Activated CD4-positive, alpha-beta T cell treated with anti-CD3 and anti-CD28 coated beads, Interleukin-2, amount 50 U/mL, for 48 hours (primary cell): Measurements from ENCODE around the gene ZNF571.

ENCODE experiments used
- DNase-seq, 2 experiments: peaks; one replicate each; pipeline ENCODE4 v3.0.0-alpha.2; 2020

The ZNF571 gene

GRCh38 chr19:37594304-37594981 is at the start of gene ZNF571, which contains the start of gene ZNF540:
ZNF571 (minus strand) TSS chr19:37594792; CDS start chr19:37586676, 8,116 bp downstream.
ZNF540 (plus strand) TSS chr19:37594876; CDS start chr19:37598448, 3,572 bp downstream.
- DNase-seq = peak; percentile 90 to 93

- DNase-seq = no peak
Observed at GRCh38 chr19:37635076-37636056, 40.8 kb upstream of the ZNF571 start.

DNA sequence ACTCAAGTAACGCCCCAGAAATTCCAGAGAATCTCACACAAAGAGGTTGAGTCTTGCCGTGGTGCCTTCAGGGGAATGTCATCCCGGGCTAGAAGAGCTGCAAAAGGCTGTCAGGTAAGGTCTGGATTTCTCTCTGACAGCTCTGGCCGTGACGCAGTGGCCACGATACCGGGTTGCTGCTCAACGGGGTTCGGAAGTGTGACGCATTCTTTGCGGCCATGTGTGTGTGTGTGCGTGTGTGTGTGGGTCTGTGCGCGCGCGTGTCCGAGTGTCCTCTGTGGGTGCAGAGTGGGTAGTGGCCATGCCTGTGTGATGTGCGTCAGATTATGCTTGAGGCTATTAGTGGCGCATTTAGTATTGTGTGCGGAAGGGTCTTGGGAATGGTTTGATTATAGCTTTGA is 390 bp upstream of the ZNF571 start:
- peak; percentile 57 to 59 for DNase-seq

DNA sequence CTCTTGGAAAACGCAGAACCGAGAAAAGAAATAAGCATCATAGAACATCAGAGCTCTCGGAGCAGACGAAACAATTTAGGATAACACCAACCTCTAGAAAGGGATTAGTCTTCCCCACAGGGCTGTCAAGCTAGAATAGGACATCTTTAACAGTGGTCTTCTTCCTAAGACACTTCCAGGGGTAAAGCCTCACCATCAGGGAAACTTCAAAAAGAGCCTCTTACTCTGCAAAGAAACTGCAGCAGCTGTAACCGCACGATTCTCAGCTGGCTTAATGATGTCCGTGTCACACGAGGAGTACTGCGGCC is 642 bp downstream of the ZNF571 start:
- DNase-seq = no peak

GRCh38 chr19:37583340-37583739 is 11.3 kb downstream of the ZNF571 start:
- DNase-seq = no peak

DNA sequence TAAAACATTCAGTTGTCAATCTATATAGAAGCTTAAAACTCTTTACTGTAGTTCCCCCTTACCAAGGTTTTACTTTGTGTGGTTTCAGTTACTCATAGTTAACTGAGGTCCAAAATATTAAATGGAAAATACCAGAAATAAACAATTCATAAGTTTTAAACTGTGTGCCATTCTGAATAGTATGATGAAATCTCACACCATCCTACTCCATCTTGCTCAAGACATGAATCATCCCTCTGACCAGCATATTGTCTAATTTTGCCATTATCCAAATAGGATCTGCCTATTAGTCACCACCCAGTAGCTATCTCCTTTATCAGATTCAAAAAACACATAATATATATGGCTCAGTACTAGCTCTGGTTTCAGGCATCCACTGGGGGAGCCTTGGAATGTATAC is 22.4 kb downstream of the ZNF571 start:
- DNase-seq = no peak

- DNase-seq = no peak
Observed at GRCh38 chr19:37565370-37565669, 29.3 kb downstream of the ZNF571 start.

DNA sequence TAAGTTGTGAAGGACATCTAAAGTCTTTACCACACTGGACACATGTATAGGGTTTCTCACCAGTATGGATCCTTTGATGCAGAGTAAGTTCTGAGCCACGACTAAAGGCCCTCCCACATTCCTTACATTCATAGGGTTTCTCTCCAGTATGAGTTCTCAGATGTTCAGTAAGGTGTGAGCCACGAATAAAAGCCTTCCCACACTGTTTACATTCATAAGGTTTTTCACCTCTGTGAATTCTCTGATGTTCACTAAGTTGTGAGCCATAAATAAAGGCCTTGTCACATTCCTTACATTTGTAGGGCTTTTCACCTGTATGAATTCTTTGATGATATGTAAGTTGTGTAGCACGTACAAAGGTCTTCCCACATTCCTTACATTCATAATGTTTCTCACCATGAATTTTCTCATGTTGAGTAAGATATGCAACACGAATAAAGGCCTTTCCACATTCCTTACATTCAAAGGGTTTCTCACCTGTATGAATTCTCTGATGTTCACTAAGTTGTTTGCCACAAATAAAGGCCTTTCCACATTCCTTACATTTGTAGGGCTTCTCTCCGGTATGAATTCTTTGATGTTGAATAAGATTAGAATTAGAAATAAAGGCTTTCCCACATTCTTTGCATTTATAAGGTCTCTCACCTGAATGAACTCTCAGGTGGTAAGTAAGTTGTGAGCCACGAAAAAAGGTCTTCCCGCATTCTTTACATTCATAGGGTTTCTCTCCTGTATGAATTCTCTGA is 29.8 kb downstream of the ZNF571 start:
- DNase-seq = no peak

- no peak for DNase-seq
Observed at GRCh38 chr19:37563518-37563917, 31.1 kb downstream of the ZNF571 start.

DNA sequence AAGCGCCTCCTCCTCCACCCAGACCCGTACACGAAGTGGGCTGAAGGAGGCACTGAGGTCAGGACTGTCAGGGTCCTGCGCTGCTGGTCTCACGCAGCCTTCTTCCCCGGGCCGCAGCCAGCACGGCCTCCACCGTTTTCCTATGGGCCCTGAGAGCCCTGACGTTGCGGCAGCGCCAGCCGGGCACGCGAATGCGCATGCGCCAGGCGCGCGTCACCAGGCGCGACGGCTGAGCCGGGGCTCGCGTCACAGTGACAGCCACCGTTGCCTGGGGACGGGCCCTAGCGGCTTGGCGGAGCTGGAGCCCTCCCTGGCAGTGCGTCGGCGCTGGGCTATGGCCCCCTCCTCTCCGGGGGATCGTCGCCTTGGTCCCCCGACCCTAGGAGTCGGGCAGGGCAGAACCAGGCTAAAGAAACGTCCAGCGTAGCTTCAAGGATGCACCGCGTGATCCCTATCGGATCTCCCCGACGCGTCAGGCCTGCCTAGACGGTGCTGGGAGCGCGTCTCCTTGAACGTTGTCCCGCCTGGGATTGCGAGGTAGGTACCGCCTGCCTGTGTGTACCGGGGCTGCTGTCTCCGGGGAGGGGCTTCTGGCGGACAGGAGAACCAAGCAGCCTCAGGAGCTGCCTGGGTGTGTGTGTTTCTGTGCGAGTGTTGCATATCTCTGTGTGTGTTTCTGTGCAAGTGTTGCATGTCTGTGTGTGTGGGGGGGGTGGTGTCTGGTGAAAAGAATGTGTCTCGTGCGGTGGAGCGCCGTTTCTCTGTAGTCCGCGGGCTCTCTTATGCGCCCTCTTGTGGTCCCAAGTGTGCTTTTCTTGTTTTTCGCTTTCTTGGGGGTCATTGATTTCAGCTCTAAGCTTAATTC is 43.2 kb downstream of the ZNF571 start:
- peak; percentile 42 to 51 for DNase-seq

DNA sequence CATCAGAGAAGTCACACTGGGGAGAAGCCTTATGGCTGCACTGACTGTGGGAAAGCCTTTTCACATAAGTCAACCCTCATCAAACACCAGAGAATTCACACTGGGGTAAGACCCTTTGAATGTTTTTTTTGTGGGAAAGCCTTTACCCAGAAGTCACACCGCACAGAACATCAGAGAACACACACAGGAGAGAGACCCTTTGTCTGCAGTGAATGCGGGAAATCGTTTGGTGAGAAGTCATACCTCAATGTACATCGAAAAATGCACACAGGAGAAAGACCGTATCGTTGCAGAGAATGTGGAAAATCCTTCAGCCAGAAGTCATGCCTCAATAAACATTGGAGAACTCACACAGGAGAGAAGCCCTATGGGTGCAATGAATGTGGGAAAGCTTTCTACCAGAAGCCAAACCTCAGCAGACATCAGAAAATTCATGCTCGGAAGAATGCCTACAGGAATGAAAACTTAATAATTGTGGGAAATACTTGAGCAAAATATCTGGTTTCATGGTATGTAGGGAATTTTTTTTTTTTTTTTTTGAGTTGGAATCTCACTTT is 57.1 kb downstream of the ZNF571 start:
- no peak for DNase-seq

DNA sequence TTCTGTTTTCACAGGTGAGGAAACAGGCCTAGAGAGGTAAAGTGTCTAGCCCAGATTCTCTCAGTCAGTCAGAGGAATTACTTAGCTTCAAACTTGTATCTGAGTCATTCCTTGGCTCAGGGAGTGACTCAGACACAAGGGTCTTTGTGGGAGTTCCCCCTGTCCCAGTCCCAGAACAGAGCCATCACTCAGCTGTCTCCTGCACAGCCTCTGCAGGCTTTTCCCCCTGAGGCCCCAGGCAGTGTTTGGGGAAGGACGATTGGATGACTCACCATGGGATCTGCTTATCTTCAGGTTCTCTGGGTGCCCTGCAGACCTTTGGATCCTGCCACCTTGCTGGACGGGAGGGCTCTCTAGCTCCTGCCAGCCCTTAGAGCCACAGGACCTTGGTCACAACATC is 74.7 kb downstream of the ZNF571 start:
- DNase-seq = no peak
